HL-60 (cell line): ENCODE data around the gene JPH3.

Experiments
- DNase-seq, 2 experiments: peaks; one replicate each; pipeline ENCODE4 v3.0.0-alpha.2; 2010 to 2020; ENCODE audit warnings: low read depth in 1 of 2, low spot score in 1 of 2
- H3K27ac ChIP-seq: fragments of 250-450 bp; sonication (Bioruptor Pico); replicated peaks from 2 replicates; pipeline ENCODE4 v1.5.1; 2020; ENCODE audit warnings: mild to moderate bottlenecking, moderate library complexity
- H3K27me3 ChIP-seq: fragments of 250-450 bp; sonication (Bioruptor Pico); 2 replicates; pipeline ENCODE4 v1.5.1; 2021; ENCODE audit warnings: mild to moderate bottlenecking, moderate library complexity; ENCODE audit not compliant: insufficient read depth, poor library complexity, severe bottlenecking
- H3K4me3 ChIP-seq: replicated peaks from 2 replicates; pipeline ENCODE4 v1.5.1; 2011; ENCODE audit warnings: mild to moderate bottlenecking, control low read depth, low read length; ENCODE audit not compliant: insufficient read depth
- GABPA ChIP-seq: IDR thresholded peaks from 2 replicates; pipeline ENCODE4 v1.6.1; 2012; ENCODE audit warnings: low read depth
- POLR2AphosphoS5 ChIP-seq: IDR thresholded peaks from 2 replicates; pipeline ENCODE4 v1.6.1; 2012; ENCODE audit warnings: low read depth
- SPI1 ChIP-seq: IDR thresholded peaks from 2 replicates; pipeline ENCODE4 v1.6.1; 2012; ENCODE audit warnings: low read depth, mild to moderate bottlenecking, borderline replicate concordance
- TF ChIP-seq, protein P1 (sequence below): IDR thresholded peaks from one replicate; pipeline ENCODE4 v1.5.1; 2011; ENCODE audit warnings: low read length, control low read depth, inconsistent platforms; ENCODE audit not compliant: insufficient read depth
- TF ChIP-seq, protein P2 (sequence below): IDR thresholded peaks from 2 replicates; pipeline ENCODE4 v1.6.1; 2012; ENCODE audit warnings: low read depth; ENCODE audit not compliant: insufficient replicate concordance

The JPH3 gene

DNA sequence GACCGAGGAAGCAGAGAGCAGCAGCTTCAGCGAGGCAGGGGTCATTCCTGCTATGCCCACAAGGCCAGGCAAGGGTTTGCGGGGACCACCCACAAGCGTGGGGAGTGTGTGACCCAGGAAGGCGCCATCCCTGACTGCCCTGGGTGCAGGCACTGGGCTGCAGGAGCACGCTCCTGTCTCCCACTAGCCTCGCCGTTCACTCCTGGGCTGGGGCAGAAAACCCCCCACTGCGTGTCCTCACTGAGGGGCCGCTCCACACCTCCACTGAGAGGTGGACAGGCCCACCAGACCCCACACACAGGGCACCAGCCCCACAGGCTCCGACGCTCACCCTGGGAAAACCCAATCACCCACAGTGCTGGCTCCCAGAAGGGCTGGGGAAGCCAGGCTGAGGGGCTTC, 107.4 kb downstream of the JPH3 start:
- DNase-seq: no peak

DNA sequence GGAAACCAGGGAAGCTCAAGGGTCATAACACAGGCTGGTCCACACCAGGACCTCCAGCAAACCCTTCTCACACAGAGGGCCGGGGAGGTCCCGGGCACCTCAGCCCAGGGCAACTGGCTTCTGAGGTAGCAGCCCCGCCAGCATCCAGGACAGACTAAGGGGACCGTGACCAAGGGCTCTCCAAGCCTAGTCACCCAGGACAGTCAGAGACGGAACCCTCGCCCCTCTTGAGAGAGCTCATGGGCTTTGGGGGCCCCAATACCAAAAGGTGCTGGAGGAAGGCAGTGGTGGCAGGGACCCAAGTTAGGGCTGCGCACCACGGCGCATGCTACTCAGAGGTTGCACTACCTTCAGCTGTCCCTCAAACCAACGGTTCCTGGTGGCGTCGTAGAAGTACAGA, 108.6 kb downstream of the JPH3 start:
- no peak overlapping the region for H3K4me3 ChIP-seq
- TF ChIP-seq POLR2AphosphoS5 (no peak), GABPA (no peak), SPI1 (no peak)
- TF ChIP-seq, protein P1, sequence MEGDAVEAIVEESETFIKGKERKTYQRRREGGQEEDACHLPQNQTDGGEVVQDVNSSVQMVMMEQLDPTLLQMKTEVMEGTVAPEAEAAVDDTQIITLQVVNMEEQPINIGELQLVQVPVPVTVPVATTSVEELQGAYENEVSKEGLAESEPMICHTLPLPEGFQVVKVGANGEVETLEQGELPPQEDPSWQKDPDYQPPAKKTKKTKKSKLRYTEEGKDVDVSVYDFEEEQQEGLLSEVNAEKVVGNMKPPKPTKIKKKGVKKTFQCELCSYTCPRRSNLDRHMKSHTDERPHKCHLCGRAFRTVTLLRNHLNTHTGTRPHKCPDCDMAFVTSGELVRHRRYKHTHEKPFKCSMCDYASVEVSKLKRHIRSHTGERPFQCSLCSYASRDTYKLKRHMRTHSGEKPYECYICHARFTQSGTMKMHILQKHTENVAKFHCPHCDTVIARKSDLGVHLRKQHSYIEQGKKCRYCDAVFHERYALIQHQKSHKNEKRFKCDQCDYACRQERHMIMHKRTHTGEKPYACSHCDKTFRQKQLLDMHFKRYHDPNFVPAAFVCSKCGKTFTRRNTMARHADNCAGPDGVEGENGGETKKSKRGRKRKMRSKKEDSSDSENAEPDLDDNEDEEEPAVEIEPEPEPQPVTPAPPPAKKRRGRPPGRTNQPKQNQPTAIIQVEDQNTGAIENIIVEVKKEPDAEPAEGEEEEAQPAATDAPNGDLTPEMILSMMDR: no peak
- TF ChIP-seq, protein P2, sequence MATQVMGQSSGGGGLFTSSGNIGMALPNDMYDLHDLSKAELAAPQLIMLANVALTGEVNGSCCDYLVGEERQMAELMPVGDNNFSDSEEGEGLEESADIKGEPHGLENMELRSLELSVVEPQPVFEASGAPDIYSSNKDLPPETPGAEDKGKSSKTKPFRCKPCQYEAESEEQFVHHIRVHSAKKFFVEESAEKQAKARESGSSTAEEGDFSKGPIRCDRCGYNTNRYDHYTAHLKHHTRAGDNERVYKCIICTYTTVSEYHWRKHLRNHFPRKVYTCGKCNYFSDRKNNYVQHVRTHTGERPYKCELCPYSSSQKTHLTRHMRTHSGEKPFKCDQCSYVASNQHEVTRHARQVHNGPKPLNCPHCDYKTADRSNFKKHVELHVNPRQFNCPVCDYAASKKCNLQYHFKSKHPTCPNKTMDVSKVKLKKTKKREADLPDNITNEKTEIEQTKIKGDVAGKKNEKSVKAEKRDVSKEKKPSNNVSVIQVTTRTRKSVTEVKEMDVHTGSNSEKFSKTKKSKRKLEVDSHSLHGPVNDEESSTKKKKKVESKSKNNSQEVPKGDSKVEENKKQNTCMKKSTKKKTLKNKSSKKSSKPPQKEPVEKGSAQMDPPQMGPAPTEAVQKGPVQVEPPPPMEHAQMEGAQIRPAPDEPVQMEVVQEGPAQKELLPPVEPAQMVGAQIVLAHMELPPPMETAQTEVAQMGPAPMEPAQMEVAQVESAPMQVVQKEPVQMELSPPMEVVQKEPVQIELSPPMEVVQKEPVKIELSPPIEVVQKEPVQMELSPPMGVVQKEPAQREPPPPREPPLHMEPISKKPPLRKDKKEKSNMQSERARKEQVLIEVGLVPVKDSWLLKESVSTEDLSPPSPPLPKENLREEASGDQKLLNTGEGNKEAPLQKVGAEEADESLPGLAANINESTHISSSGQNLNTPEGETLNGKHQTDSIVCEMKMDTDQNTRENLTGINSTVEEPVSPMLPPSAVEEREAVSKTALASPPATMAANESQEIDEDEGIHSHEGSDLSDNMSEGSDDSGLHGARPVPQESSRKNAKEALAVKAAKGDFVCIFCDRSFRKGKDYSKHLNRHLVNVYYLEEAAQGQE: no peak
- DNase-seq: no peak
- H3K27ac ChIP-seq: no peak overlapping the region
- no peaks in the 10 kb centered on the region for H3K27me3 ChIP-seq

More for the DNA sequence above, 107.4 kb downstream of the JPH3 start:
- TF ChIP-seq POLR2AphosphoS5 (no peak), GABPA (no peak), SPI1 (no peak)
- TF ChIP-seq, protein P1: no peak
- TF ChIP-seq, protein P2: no peak
- H3K27ac ChIP-seq: no peak overlapping the region
- H3K4me3 ChIP-seq: no peak overlapping the region
- no peaks in the 10 kb centered on the region for H3K27me3 ChIP-seq

DNA sequence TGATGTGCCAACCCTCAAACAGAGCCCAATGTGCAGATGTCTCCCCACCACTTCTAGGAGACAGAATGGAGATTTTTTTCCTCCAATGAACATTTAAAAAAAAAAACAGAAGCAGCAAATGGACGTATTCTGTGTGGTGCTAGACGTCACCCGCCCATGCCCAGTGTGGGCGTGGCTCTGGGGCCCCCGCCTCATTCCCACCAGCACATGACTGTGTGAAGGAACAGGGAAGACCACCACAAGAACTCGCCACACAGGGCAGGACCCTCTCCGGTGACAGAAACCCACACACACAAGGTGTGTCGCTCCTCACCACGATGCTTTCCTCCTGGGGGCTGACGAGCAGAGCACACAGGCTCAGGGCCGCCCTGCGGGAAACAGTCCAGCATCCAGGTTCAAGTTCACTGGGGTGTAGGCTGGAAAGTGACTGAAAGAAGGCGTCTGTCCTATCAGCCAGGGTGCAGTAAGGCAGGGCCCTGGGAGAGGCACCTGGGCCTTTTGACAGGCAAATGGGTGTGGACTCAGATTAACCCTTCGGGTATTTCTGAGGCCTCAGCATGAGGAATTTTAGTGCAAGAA, 110.0 kb downstream of the JPH3 start:
- DNase-seq: no peak
- H3K27ac ChIP-seq: no peak overlapping the region
- no peak overlapping the region for H3K4me3 ChIP-seq
- no peak for TF ChIP-seq GABPA
- TF ChIP-seq, protein P1: no peak
- no peak for TF ChIP-seq POLR2AphosphoS5
- TF ChIP-seq, protein P2: no peak
- TF ChIP-seq SPI1: no peak
- H3K27me3 ChIP-seq: no peaks in the 10 kb centered on the region
